KOPT-K1 (cell line): ENCODE results near the gene SIL1.
"Not testable (repeated sequence)": the region's sequence is repeated elsewhere in the genome, so short reads cannot be mapped to it uniquely, and the experiment has no call there.

Source experiments
- H3K27ac ChIP-seq: fragments of 200-600 bp; sonication (generic); 2 replicates; pipeline ENCODE4 v1.5.1; 2016; ENCODE audit warnings: antibody characterized with exemption, mild to moderate bottlenecking, low read depth, low read length; ENCODE audit not compliant: poor library complexity, severe bottlenecking
- H3K36me3 ChIP-seq: fragments of 200-600 bp; sonication (generic); 2 replicates; pipeline ENCODE4 v1.5.1; 2017; ENCODE audit warnings: antibody characterized with exemption, mild to moderate bottlenecking, low read length, moderate library complexity; ENCODE audit not compliant: insufficient read depth
- H3K9me3 ChIP-seq: fragments of 200-600 bp; sonication (generic); 2 replicates; pipeline ENCODE4 v1.5.1; 2017; ENCODE audit warnings: antibody characterized with exemption, low read length, mild to moderate bottlenecking; ENCODE audit not compliant: insufficient read depth, poor library complexity, severe bottlenecking

Gene SIL1

GRCh38 chr5:139212906-139213305 lies 14.7 kb upstream of the SIL1 start:
- Histone ChIP-seq H3K27ac (no peak overlapping the region), H3K9me3 (peaks cover under 1% of the 10 kb centered on the region), H3K36me3 (no peaks in the 10 kb centered on the region)

GRCh38 chr5:139212486-139212885 lies 14.3 kb upstream of the SIL1 start:
- Histone ChIP-seq H3K36me3 (no peaks in the 10 kb centered on the region), H3K9me3 (no peaks in the 10 kb centered on the region), H3K27ac (no peak overlapping the region)

DNA sequence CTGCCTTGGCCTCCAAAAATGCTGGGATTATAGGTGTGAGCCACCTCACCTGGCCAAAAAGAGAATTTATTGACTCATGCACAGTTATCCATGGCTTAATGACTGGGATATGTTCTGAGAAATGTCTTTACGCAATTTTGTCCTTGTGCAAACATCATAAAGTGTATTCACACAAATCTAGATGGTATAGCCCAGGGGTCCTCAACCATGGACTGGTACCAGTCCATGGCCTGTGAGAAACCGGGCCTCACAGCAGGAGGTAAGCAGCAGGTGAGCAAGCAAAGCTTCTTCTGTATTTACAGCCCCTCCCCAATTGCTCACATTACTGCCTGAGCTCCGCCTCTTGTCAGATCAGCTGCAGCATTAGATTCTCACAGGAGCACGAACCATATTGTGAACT lies 12.4 kb upstream of the SIL1 start:
- Histone ChIP-seq H3K27ac (no peak overlapping the region), H3K9me3 (no peaks in the 10 kb centered on the region), H3K36me3 (no peaks in the 10 kb centered on the region)

- Histone ChIP-seq H3K9me3 (no peaks in the 10 kb centered on the region), H3K36me3 (no peaks in the 10 kb centered on the region), H3K27ac (no peak overlapping the region)
Measured at GRCh38 chr5:139207297-139208000, 9.3 kb upstream of the SIL1 start.

DNA sequence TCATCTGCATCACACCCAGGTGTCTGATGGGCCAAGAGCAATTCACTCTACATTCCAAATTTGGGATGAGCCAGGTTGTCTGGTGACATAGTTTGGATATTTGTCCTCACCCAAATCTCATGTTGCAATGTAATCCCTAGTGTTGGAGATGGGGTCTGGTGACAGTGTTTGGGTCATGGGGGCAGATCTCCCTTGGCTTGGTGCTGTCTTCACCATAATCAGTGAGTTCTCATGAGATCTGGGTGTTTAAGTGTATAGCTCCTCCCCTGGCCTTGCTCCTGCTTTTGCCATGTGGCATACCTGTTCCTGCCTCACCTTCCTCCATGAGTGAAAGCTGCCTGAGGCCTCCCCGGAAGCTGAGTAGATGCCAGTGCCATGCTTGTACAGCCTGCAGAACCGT lies 7.4 kb upstream of the SIL1 start:
- Histone ChIP-seq H3K36me3 (no peaks in the 10 kb centered on the region), H3K9me3 (no peaks in the 10 kb centered on the region), H3K27ac (no peak overlapping the region)

GRCh38 chr5:139205124-139205523 lies 7.0 kb upstream of the SIL1 start:
- no peak overlapping the region for H3K27ac ChIP-seq

DNA sequence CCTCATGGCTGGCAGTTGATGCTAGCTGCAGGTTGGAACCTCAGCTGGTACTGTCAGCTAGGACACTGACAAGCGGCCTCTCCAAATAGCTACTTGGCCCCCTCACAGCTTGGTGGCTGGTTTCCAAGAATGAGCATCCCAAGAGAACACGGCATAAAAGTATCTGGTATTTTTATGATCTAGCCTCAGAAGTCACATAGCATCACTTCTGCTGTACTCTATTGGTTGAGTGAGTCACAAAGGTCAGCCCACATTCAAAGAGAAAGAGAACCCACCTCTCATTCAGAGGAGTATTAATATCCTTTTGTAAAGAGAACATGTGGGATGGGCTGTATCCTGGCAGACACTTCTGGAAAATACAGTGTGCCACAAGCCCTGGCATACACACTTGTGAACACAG lies 6.0 kb upstream of the SIL1 start:
- H3K9me3 ChIP-seq = no peaks in the 10 kb centered on the region
- no peaks in the 10 kb centered on the region for H3K36me3 ChIP-seq
- no peak overlapping the region for H3K27ac ChIP-seq

More at GRCh38 chr5:139205124-139205523, 7.0 kb upstream of the SIL1 start:
- no peaks in the 10 kb centered on the region for H3K36me3 ChIP-seq
- no peaks in the 10 kb centered on the region for H3K9me3 ChIP-seq

GRCh38 chr5:139199321-139199720 lies 1.2 kb upstream of the SIL1 start:
- no peaks in the 10 kb centered on the region for H3K9me3 ChIP-seq
- H3K36me3 ChIP-seq = no peaks in the 10 kb centered on the region
- no peak overlapping the region for H3K27ac ChIP-seq

DNA sequence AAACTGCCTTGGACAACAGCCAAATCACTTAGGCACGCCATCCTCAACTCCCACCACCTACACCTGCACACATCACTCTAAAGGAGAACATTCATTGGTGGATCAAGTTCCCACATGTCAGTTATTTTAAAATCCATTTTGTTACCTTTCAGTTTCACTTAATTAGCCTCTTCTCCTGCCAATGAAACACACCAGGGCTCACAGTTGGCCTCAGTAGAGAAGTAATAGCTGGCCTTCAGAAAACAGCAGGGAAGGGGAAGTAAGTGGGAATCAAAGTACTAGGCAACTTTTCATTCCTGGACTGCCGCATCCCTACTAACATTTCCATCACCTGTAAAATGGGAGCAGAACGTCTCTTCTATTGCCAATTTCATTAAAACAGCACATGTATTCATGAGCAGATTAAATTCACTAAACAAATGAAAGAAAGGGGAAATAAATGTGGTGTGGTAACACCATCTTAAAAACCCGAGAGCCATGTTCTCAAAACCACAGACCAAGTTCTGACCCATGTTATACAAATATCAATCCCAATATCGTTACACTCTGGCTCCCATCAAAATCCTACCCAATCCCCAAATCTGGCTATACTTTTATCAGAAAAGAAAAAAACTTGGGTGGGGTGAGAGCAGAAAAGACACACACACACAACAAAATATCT lies 1.7 kb downstream of the SIL1 start:
- no peak overlapping the region for H3K27ac ChIP-seq
- no peaks in the 10 kb centered on the region for H3K36me3 ChIP-seq
- no peaks in the 10 kb centered on the region for H3K9me3 ChIP-seq

DNA sequence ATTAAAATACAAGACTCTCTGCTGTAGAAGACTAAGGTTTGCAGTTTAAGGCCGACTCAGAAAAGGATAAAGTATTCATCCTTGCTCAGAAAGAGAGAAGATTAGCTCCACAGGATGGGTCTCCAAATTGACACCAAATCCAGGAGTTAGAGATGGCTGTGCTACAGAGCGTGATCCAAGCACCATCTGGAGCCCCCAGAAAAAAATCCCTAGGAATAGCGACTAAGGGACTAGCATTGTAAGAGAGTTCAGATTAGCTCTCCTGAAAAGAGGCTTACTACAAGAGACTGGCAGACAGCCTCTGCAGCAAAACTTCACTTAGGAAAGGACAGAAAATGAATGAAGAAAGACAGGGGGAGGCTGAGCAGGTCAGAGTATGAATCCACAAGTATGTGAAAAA lies 3.7 kb downstream of the SIL1 start:
- no peaks in the 10 kb centered on the region for H3K9me3 ChIP-seq
- H3K36me3 ChIP-seq = no peaks in the 10 kb centered on the region
- H3K27ac ChIP-seq = no peak overlapping the region

DNA sequence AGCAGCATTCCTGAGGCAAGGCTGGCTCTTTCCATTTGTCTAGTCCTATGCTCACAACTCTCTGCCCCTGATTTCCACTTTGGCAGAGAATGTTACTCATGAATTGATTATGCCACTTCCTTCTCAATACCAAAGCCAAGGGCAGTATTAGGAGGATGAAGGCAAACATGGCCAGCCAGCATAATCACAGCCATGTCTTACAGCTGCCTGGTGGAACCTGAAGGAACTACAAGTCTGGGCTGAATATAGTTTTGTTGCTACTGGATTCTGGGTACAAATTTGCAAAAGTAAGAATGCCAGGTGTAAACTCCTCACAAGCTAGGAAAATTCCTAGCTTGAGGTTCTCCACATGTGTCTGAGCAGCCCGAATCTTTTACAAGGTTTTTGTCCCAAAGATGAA lies 4.2 kb downstream of the SIL1 start:
- H3K9me3 ChIP-seq = no peaks in the 10 kb centered on the region
- H3K36me3 ChIP-seq = no peaks in the 10 kb centered on the region
- no peak overlapping the region for H3K27ac ChIP-seq

DNA sequence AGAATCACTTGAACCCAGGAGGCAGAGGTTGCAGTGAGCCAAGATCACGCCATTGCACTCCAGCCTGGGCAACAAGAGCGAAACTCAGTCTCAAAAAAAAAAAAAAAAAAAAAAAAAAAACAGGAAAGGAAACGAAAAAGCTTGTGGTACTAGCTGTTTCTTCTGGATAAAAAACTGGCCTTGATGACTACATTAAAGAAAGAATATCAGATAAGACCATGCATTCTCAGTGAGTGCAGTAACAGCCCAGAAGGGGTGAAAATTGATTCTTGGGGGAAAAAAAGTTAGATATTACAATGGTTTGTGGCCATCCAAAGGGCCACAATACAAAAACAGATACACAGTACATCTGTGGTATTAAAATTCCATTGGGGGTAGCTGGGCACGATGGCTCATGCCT lies 5.3 kb downstream of the SIL1 start:
- not testable (repeated sequence) for H3K36me3 ChIP-seq, H3K9me3 ChIP-seq

GRCh38 chr5:139191954-139192353 lies 6.2 kb downstream of the SIL1 start:
- not testable (repeated sequence) for H3K27ac ChIP-seq, H3K9me3 ChIP-seq, H3K36me3 ChIP-seq

More for the DNA sequence above, 5.3 kb downstream of the SIL1 start:
- not testable (repeated sequence) for H3K27ac ChIP-seq

DNA sequence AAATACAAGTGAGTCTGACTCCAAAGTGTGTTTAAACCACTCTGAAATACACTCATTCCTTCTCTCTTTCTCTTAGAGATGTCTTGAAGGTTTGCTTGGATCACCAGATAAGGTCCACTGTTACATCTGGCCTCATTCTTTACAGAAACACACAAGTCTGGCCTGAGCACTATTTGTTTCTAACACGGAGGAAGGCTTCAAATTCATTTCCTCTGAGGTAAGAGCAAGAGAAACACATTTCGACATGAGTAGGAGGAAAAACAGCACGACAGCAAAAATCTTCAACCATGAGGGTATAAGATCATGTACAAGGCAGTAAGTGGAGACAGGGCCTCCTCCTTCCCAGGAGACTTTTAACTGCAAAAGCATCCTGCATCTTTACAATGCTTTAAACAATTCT lies 8.0 kb downstream of the SIL1 start:
- no peak overlapping the region for H3K27ac ChIP-seq
- H3K36me3 ChIP-seq = no peaks in the 10 kb centered on the region
- H3K9me3 ChIP-seq = no peaks in the 10 kb centered on the region

- Histone ChIP-seq H3K36me3 (no peaks in the 10 kb centered on the region), H3K9me3 (no peaks in the 10 kb centered on the region), H3K27ac (no peak overlapping the region)
Measured at GRCh38 chr5:139188558-139189270, 9.5 kb downstream of the SIL1 start.
